Measurements from ENCODE around the gene HOMER2. TPM values are rescaled to one million over a fixed set of nuclear protein-coding genes. Genes with fewer than 3 reads are reported as not detected.
A peak's percentile ranks its signal among the peaks of the same experiment; 100 is the strongest.

Gene HOMER2
- total and polyA plus RNA-seq, 2 of the 13 experiments (the other 11 are each of a cell fraction or from before 2014, with no cell fraction given), result 12.9 to 14.1 TPM

GRCh38 chr15:82809308-82810060 is 143.0 kb downstream of the HOMER2 start, which contains the start of gene WHAMM (continued):
- TF ChIP-seq ZBTB49 (CRISPR knock-in tag; IDR thresholded peaks at IDR 0.05; ENCODE audit: borderline replicate concordance) (no peak), ZNF772 (CRISPR knock-in tag; IDR thresholded peaks at IDR 0.05) (peak; percentile 82; the same call in 1 of the 2 replicates), RBM22 (optimal IDR thresholded peaks at IDR 0.05; ENCODE audit: low read length) (no peak), GPN1 (CRISPR knock-in tag; IDR thresholded peaks at IDR 0.05; ENCODE audit: borderline replicate concordance) (no peak; the same call in 1 of the 2 replicates), ISL2 (CRISPR knock-in tag; IDR thresholded peaks at IDR 0.05) (peak; percentile 52; the same call in 1 of the 2 replicates), EED (CRISPR knock-in tag; IDR thresholded peaks at IDR 0.05) (peak; percentile 24; the same call in 1 of the 2 replicates), MTERF4 (CRISPR knock-in tag; IDR thresholded peaks at IDR 0.05) (no peak), MIER3 (CRISPR knock-in tag; IDR thresholded peaks at IDR 0.05; ENCODE audit: borderline replicate concordance) (0 out of 2 replicates have a peak, but pooled peaks have one; percentile 27), ZNF264 (CRISPR knock-in tag; IDR thresholded peaks at IDR 0.05) (peak; percentile 42; the same call in 1 of the 2 replicates), RFX1 (IDR thresholded peaks at IDR 0.05) (no peak), ZNF597 (CRISPR knock-in tag; IDR thresholded peaks at IDR 0.05) (no peak), ZNF550 (CRISPR knock-in tag; IDR thresholded peaks at IDR 0.05; ENCODE audit: borderline replicate concordance) (no peak), TEAD2 (CRISPR knock-in tag; IDR thresholded peaks at IDR 0.05) (no peak), DBP (CRISPR knock-in tag; IDR thresholded peaks at IDR 0.05; ENCODE audit: not compliant biosample characterization) (no peak), HMGA1 (CRISPR knock-in tag; conservative IDR thresholded peaks at IDR 0.05) (no peak), CERS6 (CRISPR knock-in tag; IDR thresholded peaks at IDR 0.05) (no peak), ZBTB2 (CRISPR knock-in tag; IDR thresholded peaks at IDR 0.05; ENCODE audit: low read depth) (no peak), ATF7-NPFF (CRISPR knock-in tag; IDR thresholded peaks at IDR 0.05; ENCODE audit: low read depth) (peak; percentile 34; the same call in 1 of the 2 replicates), RARA (CRISPR knock-in tag; IDR thresholded peaks at IDR 0.05) (peak; percentile 18; the same call in 1 of the 2 replicates)
